ENCODE results near the gene WNT8A.

The WNT8A gene

GRCh38 chr5:138110266-138110963 lies 26.6 kb downstream of the WNT8A start (continued):
- no peak for TF ChIP-seq ZBTB11 (tag by site-specific recombination; conservative IDR thresholded peaks at IDR 0.05; ENCODE audit: low read depth)
- TF ChIP-seq ZFP37 (tag by site-specific recombination; IDR thresholded peaks at IDR 0.05), result no peak
- TF ChIP-seq ZNF639 (tag by site-specific recombination; IDR thresholded peaks at IDR 0.05), result 0 out of 2 replicates have a peak, but pooled peaks have one; percentile 47
- TF ChIP-seq ZNF146 (tag by site-specific recombination; IDR thresholded peaks at IDR 0.05), result no peak
- TF ChIP-seq ZNF785 (tag by site-specific recombination; IDR thresholded peaks at IDR 0.05), result no peak
- TF ChIP-seq ZNF354C (tag by site-specific recombination; IDR thresholded peaks at IDR 0.05; ENCODE audit: borderline replicate concordance, low read depth), result no peak
- no peak for TF ChIP-seq BCL6B (tag by site-specific recombination; IDR thresholded peaks at IDR 0.05)
- peak; percentile 76 for TF ChIP-seq ZNF629 (tag by site-specific recombination; IDR thresholded peaks at IDR 0.05)
- peak; percentile 72 for TF ChIP-seq ZEB2 (tag by site-specific recombination; IDR thresholded peaks at IDR 0.05)
- TF ChIP-seq ZNF280C (tag by site-specific recombination; IDR thresholded peaks at IDR 0.05), result no peak
- peak; percentile 68; the same call in 1 of the 2 replicates for TF ChIP-seq MZF1 (tag by site-specific recombination; IDR thresholded peaks at IDR 0.05; ENCODE audit: borderline replicate concordance)
- no peak for TF ChIP-seq ZNF202 (tag by site-specific recombination; IDR thresholded peaks at IDR 0.05; ENCODE audit: borderline replicate concordance)
- no peak for TF ChIP-seq ZNF404 (tag by site-specific recombination; IDR thresholded peaks at IDR 0.05)
- TF ChIP-seq ZNF621 (tag by site-specific recombination; IDR thresholded peaks at IDR 0.05), result no peak
- TF ChIP-seq ZBTB26 (tag by site-specific recombination; optimal IDR thresholded peaks at IDR 0.05), result no peak
- TF ChIP-seq ZNF341 (tag by site-specific recombination; IDR thresholded peaks at IDR 0.05; ENCODE audit: low read depth), result peak; percentile 43; the same call in 1 of the 2 replicates
- peak; percentile 92 for TF ChIP-seq OSR2 (tag by site-specific recombination; IDR thresholded peaks at IDR 0.05)
- TF ChIP-seq ZNF510 (tag by site-specific recombination; IDR thresholded peaks at IDR 0.05; ENCODE audit: insufficient replicate concordance), result no peak
- TF ChIP-seq ZNF791 (tag by site-specific recombination; IDR thresholded peaks at IDR 0.05), result no peak
- peak; percentile 73 for TF ChIP-seq ZNF600 (tag by site-specific recombination; IDR thresholded peaks at IDR 0.05)
- TF ChIP-seq FEZF1 (tag by site-specific recombination; IDR thresholded peaks at IDR 0.05), result peak; percentile 81
- no peak; the same call in 1 of the 2 replicates for TF ChIP-seq GLI2 (tag by site-specific recombination; IDR thresholded peaks at IDR 0.05; ENCODE audit: borderline replicate concordance, low read depth)
- TF ChIP-seq YY2 (tag by site-specific recombination; IDR thresholded peaks at IDR 0.05), result no peak
- no peak for TF ChIP-seq ZNF169 (tag by site-specific recombination; IDR thresholded peaks at IDR 0.05)
- TF ChIP-seq SETDB1 (IDR thresholded peaks at IDR 0.05; ENCODE audit: insufficient read length, low read length), result no peak
- TF ChIP-seq KLF10 (tag by site-specific recombination; IDR thresholded peaks at IDR 0.05), result 0 out of 2 replicates have a peak, but pooled peaks have one; percentile 8
- TF ChIP-seq PRDM4 (tag by site-specific recombination; IDR thresholded peaks at IDR 0.05), result 0 out of 2 replicates have a peak, but pooled peaks have one; percentile 18
- TF ChIP-seq ZNF561 (tag by site-specific recombination; IDR thresholded peaks at IDR 0.05; ENCODE audit: borderline replicate concordance), result peak; percentile 58; the same call in 1 of the 2 replicates
